Stimulated activated CD8-positive, alpha-beta memory T cell treated with anti-CD3 and anti-CD28 coated beads, Interleukin-4, amount 100 ng/mL, for 48 hours (primary cell): ENCODE data around the gene TMTC3.
A peak's percentile ranks its signal among the peaks of the same experiment; 100 is the strongest.

ENCODE experiments used
- DNase-seq: peaks from one replicate; pipeline ENCODE4 v3.0.0-alpha.2; 2020

Gene TMTC3

GRCh38 chr12:88228720-88229119 is 86.6 kb downstream of the TMTC3 start:
- DNase-seq = no peak

GRCh38 chr12:88230271-88230670 is 88.2 kb downstream of the TMTC3 start:
- DNase-seq = no peak

- peak; percentile 39 for DNase-seq
Observed at GRCh38 chr12:88235183-88235833, 93.2 kb downstream of the TMTC3 start.

GRCh38 chr12:88237954-88238353 is 95.8 kb downstream of the TMTC3 start:
- no peak for DNase-seq

GRCh38 chr12:88238406-88238805 is 96.3 kb downstream of the TMTC3 start:
- DNase-seq = no peak

GRCh38 chr12:88241862-88242570 is 99.9 kb downstream of the TMTC3 start:
- DNase-seq = no peak

GRCh38 chr12:88242571-88242925 is 100.4 kb downstream of the TMTC3 start:
- no peak for DNase-seq

- DNase-seq = no peak
Observed at GRCh38 chr12:88242939-88243338, 100.8 kb downstream of the TMTC3 start.

GRCh38 chr12:88243982-88244381 is 101.9 kb downstream of the TMTC3 start:
- no peak for DNase-seq

GRCh38 chr12:88245905-88246304 is 103.8 kb downstream of the TMTC3 start:
- DNase-seq = no peak

GRCh38 chr12:88247241-88247643 is 105.1 kb downstream of the TMTC3 start:
- DNase-seq = no peak

GRCh38 chr12:88248606-88249005 is 106.5 kb downstream of the TMTC3 start:
- no peak for DNase-seq
